ENCODE data around the gene SLC32A1.

Gene SLC32A1

DNA sequence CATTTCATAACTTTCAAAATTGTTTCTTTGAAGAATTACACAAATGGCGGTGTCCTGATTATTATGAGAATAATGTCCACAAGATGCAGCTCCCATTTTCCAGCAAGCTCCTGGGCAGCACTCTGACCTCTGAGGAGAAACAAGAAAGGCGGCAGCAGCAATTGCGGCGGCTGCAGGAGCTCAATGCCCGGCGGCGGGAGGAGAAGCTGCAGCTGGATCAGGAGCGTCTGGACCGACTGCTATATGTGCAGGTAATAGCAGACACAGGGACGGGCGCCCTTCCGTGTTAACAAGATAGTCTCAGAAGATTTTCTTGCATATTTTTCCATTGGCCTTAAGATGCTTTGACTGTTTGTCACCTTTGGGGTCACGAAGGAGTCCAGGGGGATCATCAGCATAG, 30.6 kb downstream of the SLC32A1 start:
- no peak for DNase-seq (ENCODE audit: low read depth in 2 of 2)

DNA sequence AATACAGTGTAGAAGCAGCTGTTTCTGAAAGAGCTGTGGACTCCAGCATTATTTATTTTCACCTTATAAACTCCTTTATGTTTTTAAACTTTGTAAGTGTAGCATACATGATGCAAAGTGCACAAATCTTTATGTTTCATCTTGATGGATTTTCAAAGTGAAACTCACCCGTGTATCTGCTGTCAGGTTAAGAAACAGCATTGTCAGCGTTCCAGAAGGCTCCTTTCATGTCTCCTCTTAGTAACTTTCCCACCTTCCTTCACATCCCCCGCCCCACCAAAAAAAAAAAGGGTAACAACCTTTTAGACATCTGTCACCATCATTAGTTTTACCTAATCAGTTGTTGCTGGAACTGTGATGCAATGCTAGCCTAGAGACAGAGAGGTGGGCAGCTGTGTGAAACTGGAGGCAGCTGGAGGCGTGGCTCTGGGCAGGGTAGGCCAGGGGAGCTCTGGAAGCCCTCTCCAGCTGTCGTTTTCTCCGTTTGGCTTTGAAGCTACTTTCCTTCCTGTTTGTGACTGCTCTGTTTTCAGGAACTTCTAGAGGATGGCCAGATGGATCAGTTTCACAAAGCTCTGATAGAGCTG, 31.1 kb downstream of the SLC32A1 start:
- no peak for DNase-seq (ENCODE audit: low read depth in 2 of 2)

DNA sequence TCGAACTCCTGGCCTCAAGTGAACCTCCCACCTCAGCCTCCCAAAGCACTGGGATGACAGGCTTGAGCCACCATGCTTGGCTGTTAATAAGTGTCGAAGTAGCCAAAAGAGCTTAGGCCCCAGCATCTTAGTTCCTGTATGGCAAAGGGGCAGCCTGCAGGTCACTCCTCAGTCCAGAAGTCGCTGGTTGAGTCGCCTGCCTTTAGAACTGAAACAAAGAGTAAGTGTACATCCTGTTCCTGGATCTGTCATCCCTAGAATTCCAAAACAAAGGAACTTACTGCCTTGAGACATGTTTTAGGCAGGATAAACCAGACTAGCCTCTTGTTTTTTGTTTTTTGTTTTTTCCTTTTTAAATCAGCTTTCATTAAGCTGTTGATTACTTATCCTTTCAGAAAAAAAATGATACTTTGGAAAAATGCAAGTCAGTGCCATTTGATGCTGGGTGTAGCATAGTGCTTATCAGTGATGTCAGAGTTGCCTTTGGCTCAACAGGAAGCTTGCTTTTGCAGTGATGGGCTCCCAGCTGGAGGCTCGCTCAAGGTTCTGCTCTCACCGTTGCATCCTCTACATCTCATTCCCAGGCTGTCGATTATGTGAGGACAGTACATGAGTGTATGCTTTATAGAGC, 33.0 kb downstream of the SLC32A1 start:
- no peak for DNase-seq (ENCODE audit: low read depth in 2 of 2)

DNA sequence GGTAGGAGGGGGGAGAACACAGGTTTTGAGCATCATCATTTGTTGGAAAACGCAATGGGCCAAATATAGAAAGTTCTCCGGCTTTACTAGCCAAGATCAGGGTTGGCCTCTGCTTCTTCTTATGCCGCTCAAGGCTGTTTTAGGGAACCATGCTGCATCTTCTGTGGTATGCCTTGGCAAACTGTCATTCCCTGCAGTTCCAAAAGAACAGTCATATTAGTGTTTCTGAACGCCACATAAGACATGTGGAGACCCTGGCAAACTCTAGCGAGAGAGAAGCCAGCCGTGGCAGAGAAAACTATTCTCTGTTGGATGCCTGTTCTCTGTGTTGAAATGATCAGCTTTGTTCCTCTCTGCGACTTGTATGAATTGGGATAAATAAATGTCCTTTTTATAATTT, 34.8 kb downstream of the SLC32A1 start:
- DNase-seq (ENCODE audit: low read depth in 2 of 2) = no peak

DNA sequence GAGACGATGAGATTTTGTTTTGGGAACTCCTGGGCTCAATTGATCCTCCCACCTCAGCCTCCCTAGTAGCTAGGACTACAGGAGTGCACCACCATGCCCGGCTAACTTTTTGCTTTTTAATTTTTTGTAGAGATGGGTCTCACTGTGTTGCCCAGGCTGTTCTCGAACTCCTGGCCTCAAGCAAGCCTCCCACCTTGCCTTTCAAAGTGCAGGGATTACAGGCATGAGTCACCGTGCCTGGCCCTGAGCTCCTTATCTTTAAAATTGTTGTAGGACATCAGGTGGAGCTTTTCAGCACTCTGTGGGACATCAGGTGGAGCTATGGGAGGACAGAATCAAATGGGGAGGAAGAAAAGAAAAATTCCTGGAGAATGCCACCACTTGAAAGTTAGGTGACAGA, 36.7 kb downstream of the SLC32A1 start:
- no peak for DNase-seq (ENCODE audit: low read depth in 2 of 2)

DNA sequence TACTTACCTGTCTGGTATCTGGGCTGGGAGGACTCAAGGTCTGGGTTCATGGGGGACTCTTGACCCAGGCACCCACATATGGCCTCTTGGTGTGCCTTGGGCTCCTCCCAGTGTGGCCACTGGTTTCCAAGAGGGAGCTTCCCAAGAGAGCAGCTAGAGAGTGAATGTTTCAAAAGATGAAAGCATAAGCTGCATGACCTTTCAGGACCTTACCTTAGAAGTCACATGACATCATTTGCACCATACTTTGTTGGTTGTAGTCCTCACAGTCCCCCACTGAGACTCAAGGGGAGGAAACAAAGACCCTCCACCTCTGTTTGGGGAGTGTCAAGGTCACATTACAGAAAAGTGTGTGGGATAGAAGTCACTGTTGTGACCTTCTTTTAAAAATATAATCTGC, 37.9 kb downstream of the SLC32A1 start:
- no peak for DNase-seq (ENCODE audit: low read depth in 2 of 2)

DNA sequence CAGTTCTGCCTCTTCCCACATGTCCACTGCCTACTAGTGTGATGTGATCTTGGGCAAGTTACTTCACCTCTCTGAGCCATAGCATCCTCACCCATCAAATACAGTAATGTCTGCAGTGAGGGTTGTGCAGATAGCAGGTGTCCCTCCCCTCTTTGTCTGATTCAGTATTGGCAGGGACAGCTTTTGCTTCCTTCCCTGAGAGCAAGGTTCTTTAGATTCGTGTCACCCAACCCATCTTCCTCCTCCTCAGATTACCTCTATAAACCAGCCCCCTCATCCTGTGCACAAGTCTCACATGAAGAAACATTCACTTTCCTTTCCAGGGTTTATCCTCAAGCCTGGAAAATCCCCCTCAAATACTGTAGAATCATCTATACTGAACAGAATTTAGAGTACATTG, 39.3 kb downstream of the SLC32A1 start:
- DNase-seq (ENCODE audit: low read depth in 2 of 2) = no peak

DNA sequence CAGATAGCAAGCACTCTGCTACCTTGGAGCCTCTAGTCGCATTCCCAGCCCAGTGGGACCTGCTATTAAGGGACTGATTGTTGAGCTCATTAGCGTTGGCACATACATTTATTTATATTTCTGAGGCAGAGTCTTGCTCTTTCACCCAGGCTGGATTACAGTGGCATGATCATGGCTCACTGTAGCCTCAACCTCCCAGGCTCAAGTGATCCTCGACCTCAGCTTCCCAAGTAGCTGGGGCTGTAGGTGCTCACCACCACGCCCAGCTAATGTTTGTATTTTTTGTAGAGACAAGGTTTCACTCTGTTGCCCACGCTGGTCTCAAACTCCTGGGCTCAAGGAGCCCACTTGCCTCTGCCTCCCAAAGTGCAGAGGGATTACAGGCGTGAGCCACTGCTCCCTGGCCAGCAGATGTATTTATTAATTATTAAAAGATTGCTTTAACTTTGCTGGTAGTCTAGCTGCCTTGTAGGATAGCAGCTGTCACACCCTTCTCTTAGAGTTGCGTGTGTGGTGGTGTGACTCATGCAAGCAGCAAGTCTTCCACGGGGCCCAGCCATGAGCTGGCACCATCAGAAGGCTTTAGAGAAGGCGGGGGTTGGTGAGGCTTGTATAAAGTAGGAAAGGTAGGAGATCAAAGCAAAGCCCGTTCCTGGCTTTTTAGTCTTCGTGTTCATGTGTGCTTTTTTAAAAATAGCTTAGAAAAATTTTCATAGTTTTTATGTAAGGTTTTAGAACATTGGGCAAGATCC, 40.5 kb downstream of the SLC32A1 start:
- DNase-seq (ENCODE audit: low read depth in 2 of 2) = no peak

DNA sequence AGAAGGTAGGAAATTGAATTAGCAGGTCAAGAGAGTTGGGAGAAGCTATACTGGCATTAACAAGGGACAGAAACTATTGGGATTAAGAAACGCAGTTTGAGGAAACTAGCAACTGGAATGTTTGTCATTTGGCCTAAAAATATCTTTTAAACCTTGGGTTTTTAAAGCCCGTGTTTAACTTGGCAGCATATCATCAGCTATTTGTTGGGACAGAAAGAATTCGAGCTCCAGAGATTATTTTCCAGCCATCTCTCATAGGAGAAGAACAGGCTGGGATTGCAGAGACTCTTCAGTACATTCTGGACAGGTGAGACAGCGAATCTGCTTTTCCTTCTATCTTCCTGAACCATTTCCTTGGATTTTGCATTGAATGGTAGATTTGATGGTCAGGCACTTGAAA, 41.8 kb downstream of the SLC32A1 start:
- no peak for DNase-seq (ENCODE audit: low read depth in 2 of 2)

DNA sequence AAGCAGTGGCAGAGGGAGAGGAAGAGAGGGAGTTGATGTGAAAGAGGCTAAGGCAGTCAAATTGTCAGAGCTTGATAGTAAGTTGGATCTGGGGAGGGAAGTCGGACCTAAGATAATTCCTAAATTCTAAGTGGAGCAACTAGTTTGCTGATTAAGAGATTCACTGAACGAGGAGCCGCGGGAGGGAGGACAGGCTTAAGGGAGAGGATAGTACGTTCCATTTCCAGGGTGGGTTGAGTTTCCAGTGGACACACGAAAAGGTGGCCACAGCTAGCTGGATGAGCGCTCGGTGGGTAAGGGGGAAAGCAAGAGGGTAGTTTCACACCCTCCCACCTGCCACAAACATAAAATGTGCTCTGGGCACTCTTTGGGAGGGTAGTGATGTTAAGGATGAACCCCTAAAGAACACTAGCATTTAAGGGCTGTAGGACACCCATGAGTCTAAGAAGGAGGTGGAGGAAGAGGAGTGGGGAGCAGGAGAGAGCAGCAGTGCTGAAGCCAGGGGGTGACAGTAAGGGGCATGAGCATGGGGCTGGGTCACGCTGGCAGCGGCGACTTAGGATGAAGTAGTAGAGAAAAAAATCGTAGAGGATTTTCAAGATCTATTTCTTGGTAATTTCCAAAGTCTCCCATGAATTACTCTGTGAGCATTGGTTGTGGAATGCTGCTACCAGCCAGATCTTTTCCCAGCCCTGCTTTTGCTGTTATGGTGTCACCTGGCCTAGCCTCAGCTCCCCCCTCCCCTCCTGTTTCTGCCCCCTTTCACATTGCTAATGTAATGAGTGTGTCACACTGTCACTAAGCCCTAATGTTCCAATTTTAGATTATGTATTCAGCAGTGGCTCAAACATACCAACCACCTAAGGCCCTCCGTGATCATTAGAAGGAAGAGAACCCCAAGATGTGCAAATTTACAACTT, 45.4 kb downstream of the SLC32A1 start:
- DNase-seq (ENCODE audit: low read depth in 2 of 2) = no peak

DNA sequence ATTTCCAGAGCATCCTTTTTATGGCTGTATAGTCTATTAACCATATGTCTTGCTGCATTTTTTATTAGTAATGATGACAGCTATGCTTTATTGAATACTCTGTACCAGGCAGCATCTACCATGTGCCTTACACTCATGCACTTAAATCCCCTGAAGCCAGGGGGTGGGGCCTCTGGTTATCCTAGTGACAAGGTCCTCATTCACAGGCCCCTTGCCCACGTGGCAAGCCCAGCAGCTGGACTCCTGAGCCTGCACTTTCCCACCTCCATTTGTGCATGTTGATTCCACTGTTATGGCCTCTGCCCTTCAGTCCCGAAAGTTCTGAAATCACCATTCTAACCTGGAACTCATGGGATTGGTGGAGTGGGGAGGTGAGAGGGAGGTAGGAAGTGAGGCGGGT, 46.3 kb downstream of the SLC32A1 start:
- DNase-seq (ENCODE audit: low read depth in 2 of 2) = no peak

DNA sequence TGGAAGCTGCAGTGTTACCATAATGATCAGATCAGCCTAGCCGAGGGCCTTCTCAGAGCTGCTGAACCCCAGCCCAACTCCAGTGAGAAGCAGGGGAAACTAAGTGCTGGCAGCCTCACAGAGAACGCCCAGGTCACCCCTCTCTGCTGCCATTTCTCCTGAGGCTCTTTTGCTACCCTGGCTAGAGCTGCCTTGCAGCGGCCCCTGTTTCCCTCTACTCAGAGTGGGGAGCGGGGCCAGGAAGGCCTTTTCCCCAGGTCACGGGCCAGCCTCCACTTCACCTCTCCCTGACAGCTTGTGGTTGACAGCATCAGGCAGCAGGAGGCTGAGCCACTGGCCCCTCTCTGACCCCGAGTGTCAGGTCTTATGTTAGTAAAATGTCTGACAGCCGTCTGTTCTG, 46.7 kb downstream of the SLC32A1 start:
- no peak for DNase-seq (ENCODE audit: low read depth in 2 of 2)

DNA sequence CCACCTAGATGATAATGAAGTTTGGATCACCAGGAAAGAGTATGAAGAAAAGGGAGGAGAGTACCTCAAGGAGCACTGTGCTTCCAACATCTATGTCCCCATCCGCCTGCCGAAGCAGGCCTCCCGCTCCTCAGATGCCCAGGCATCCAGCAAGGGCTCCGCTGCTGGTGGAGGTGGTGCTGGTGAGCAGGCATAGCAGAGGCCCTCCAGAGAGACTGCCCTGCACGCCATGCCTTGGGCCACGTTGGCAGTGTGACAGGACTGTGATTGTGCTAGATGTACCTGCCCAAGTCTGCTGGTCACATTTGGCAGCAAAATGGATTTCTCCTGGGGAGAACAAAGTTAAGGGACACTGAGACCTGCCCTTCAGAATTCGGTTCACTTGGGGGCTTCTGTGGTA, 47.3 kb downstream of the SLC32A1 start:
- no peak for DNase-seq (ENCODE audit: low read depth in 2 of 2)

DNA sequence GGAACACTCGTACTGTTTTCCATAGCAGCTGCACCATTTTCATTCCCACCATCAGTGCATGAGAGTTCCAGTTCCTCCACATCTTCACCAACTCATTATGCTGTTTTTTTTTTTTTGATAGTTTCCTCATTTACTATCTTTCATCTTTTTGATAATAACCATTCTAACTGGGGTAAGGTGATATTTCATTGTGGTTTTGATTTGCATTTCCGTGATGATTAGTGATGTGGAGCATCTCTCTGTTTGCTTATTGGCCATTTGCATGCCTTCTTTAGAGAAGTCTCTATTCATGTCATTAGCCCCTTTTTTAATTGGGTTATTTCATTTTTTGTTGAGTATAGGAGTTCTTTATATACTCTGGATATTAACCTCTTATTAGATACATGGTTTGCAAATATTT, 49.9 kb downstream of the SLC32A1 start:
- no peak for DNase-seq (ENCODE audit: low read depth in 2 of 2)

DNA sequence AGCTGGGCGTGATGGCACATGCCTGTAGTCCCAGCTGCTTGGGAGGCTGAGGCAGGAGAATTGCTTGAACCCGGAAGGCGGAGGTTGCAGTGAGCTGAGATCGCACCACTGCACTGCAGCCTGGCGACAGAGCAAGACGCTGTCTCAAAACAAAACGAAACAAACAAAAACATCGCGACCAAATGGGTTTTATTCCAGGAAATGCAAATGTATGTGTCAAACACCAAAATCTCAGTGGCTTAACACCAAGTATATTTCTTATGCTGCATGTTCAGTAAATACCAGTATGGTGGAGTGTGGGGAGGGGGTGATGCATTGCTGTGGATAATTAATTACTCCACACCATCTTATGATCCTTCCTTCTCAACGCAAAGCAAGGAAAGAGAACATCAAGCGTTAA, 52.1 kb downstream of the SLC32A1 start:
- DNase-seq (ENCODE audit: low read depth in 2 of 2) = no peak
